HG02870 (cell line): ENCODE data around the gene TSPAN9.

Experiments
- ATAC-seq: cut with Tn5 transposase; IDR thresholded peaks from one replicate; pipeline ENCODE4 v1.9.1; 2021; ENCODE audit warnings: mild to moderate bottlenecking, moderate library complexity; ENCODE audit not compliant: unreplicated experiment

Gene TSPAN9

DNA sequence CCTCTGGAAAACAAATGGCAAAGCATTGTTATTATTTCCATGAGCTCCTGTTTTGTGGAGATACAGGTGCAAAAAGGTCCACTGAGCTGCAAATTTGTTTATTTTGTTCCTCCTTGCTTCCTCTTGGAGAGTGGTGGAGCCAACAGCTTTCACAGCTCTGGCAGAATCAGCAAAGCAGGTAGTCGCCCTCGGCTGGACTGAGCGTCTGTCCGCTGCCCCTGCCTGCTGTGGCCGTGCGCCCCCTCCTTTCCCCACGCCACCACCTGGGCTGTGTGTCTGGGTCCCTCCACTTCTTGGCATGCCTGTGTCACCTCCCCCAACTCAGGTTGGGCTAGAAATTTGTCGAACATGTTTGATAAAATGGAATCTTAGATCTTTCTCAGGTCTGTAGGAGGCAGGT is 188.2 kb downstream of the TSPAN9 start:
- ATAC-seq = no peak

DNA sequence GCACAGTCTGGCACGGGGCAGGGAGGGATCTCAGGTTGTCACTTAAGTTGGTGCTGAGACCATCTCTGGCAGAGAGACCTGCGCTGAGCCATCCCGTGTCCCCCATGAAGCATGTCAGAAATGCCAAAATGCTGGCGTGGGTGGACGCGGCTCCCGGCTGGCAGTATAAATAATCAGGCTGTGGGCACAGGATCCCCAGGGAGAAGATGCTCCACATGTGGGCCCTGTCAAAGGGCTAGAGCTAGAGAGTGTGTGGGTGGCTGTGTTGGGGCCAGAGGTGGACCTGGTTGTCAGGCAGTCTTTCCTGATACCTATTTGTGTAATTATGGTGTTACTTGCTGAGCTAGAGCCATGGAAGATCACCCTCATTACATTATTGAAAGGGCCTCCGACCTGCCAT is 189.5 kb downstream of the TSPAN9 start:
- no peak for ATAC-seq

DNA sequence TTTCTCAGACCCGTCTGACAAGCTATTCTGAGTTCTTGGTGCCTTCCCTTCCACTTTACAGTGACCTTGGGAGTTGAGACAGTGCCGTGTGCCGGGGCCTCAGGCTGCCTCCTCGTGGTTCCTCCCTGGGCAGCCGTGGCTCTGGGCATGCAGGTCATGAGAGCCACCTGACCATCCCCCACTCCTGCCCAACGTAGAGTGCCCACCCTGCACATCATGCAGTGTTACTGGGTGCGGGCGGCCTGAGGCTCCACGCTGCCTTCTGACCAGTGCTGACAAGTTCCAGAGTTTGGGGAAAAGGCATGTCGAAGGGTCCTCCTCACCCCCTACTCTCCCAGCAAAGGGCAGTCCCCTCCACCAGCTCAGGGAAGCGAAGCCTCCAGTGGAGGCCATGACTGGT is 190.5 kb downstream of the TSPAN9 start:
- no peak for ATAC-seq

DNA sequence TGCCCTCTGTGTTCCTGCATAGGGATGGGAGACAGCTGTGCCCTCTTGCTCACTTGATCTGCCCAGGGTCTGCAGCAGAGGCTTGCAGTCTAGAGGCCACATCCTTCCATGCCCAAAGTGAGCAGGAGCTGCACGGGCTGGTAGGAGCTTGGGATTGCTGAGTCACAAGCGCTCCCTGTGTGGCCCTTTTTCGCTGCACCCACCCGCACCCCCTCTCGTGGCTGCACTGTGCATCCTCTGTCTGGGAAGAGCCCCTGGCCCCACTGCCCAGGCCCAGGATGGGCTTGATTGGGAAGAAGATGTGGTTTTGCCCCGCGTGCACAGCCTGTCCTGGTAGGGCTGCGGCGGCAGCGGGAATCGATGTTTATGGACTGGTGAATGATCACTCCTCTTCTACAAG is 192.4 kb downstream of the TSPAN9 start:
- no peak for ATAC-seq

DNA sequence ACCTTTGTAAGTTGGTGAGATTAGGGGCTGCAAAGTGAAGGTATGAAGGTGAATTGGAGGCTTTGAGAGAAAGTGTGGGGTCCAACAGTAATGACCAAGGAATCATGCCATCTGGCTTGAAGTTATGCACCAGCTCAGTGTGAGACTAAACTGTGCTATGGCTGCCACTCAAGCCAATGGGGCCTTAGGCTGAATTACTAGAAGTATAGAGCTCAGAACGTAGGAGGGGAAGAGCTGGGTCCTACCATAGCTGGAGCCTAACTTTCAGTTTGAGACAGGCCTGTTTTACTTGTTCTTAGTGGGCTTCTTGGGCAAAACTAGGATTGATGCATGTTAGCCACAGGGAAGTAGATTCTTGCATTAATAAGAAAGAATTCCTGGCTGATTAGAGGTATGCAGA is 194.0 kb downstream of the TSPAN9 start:
- no peak for ATAC-seq

DNA sequence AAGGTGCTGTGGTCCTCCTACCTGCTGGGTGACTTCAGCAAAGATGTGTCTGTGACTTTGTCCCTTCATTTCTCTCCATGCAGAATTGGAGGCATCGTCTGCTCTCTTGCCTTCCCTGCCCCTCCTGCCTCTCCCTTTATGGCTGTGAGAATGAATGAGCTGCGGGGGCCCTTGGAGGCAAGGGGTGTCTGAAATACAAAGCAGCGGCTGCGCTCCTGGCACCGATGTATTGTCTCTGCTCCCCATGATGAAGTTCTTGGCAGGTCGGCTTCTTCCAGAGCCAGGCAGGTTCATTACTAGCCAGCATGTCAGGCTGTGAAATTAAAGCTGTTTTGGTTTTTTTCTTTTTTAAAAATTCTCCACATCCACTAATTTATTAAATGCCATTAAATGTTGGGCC is 194.5 kb downstream of the TSPAN9 start:
- ATAC-seq = no peak

DNA sequence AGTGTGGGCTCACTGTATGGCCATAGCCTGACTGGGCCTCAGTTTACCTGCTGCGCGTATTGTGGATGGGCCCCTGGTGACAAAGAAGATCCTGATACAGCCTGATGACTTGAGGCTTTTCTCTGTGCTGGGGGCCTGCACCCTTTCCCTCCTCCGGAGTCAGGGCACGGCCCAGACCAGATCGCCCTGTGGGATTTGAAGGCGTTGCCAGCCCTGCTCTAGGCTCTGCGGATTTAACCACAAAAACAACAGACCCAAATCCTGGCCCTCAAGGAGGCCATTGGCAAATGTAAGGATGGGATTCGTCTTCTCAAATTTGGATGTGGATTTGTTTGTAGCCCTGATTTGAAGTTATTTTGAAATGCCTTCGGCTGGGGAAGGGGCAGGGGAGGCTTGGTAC is 195.8 kb downstream of the TSPAN9 start:
- ATAC-seq = no peak

DNA sequence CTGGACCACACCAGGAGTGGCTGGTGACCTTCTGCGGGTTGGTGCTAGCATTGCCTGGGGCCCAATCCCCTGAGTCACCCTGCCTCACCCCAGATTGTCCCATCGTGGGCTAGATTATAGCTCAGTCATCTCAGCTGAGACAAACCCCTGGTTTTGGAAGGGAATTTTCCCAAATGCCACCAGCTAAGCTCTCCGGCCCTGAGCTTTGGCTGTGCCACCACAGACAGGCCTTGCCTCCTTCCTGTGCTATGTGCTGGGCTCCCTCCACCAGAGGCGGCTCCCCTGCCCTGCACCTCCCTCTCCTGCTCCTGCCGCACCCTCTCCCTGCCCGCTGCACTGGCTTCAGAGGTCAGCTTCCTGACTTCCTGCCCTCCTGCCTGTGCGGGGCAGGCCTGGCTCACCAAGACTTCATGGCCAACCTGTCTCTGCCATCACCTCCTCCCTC is 196.3 kb downstream of the TSPAN9 start:
- no peak for ATAC-seq

DNA sequence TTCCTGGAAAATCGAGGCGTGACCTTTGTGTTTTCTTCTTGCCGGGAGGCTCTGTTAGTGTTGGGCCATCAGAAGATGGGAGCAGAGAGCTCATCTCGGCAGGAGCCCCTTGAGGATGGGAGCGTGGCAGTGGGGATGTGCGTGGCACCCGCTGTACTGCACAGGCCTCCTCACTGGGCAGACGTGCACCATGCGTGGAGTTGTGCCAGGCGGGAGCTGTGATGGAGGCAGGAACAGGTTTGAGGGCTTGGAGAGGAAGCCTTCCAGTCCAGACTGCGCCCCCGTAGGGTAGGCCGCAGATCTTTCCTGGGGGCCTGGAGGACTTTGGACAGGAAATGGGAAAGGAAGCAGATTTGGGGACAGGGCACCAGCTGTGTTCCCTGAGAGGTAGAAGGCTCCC is 197.5 kb downstream of the TSPAN9 start:
- ATAC-seq = no peak

DNA sequence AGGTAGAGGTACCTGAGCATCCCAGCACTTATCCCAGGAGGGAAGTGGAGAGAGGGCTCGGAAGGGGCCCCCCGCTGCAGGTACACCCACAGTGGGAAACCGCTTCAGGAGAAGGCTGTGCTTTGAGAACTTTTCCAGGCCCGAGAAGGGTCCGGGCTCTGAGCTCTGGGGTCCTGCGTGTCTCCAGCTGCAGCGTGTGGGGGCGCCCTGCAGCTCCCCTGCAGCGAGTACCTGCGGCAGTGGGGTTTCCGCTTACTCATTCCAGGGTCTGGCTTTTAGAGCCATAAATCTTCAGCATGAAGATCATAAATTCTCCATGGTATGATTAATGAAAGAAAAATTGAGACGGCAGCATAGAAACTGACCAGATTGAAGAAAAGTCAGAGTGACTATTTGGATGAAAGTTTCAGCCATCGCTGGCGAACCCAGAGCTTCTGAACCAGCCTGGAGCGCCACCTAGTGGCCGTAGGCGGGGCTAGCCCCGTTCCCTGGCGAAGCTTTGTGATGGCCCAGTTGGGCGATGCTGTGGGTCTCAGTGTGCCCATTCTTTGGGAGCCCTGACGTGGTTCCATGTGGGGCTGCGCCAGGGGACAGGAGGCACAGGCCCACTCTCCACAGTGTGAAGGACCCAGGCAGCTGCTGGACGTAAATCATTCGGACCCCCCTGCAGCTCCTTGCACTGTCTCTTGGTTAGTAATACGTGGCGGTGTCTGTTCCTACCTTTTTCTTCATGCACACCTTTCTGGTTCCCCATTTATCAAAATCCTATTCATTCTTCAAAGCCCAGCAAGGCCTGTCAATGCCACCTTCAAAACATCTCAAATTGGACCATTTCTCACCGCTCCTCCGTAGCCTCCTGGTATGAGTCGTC is 198.2 kb downstream of the TSPAN9 start:
- no peak for ATAC-seq

DNA sequence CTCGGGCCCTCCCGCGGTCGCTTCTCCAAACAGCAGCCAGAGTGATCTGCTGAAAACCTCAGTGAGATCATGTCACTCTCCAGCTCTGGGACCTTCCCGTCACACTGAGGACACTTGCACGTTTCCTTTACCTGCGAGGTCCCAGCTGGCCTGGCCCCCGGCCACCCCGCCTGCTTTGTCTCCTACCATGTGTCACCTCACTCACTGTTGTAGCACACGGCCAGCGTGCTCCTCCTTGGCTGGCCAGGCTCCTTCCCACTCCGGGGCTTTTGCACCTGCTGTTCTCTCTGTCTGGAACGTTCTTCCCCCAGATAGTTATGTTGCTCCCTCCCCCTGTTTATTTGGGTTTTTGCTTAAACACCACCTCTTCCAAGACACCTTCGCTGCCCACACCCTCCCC is 199.0 kb downstream of the TSPAN9 start:
- no peak for ATAC-seq

DNA sequence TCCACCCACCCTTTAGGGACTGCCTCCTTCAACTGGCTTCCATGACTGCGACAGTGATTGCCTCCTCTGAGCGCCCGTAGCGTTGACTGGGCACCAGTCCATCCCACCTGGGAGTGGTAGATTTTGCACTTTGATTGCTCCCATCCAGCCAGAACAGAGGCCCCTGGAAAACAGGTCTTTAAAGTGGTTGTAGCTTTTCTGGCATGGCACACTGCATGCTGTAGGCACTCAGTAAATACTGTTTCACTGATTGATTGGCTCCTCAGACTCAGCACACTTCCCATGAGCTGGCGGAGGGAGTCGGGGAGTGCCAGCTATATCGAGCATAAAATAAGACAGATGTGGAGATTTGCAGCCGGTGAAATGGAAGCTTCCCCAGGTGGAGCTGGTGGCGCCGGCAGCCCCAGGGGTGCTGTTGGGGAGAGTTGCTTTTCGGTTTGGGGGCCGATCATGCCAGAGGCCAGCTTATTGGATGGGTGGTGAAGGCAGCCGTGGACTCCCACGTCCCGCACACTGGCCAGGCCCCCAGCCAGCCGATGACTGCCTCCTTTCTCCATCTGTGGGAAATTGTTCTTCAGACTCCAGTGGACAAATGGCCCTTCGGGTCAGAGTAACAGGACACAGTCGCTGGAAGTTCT is 200.2 kb downstream of the TSPAN9 start:
- ATAC-seq = no peak

DNA sequence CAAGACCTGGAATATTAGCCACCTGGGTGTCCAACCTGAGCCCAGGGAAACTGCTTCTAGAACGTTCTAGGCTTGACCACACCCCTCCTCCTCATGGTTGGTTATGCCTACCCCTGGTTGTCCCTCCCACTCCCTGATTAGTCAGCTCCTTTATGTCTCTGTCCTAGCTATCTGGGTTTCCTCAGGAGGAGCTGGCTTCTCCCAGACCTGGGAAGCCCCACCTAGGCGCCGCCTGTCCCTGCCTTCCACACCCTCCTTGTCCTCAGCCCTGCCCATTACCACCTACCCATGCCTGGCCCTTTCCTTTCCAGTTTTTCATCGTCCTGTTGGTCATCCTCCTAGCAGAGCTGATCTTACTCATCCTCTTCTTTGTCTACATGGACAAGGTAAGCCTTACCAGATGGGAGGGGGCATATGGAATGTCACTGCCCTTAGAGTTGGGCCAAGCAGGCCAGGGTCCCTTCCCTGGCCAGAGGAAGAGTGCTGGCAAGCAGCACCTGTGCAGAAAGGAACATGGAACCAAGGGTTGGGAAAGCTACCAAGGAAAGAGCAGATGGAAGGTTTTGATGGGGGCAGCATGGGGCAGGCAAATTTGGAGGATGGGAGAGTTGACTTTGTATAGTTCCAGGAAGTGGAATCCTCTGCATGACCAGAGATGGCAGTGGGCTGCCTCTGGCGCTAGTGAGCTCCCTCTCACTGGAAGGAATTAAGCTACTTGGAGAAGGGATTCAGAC is 201.7 kb downstream of the TSPAN9 start:
- no peak for ATAC-seq

DNA sequence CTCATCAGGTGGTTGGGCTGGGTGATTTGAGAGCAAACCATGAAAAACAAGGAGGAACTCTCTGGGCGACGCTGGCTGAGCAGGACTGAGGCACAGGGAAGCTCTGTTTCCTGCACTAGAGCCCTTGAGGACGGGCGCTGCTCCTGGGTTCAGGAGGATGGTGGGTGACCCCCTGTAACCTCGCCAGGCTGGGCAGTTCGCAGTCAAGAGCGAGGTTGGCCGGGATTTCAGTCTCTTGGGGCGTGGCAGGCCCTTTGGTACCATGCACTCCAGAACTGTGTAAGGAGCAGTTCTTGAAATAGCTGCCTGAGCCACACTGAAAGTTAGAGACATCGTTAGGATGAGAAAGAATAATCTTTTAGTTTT is 202.2 kb downstream of the TSPAN9 start:
- ATAC-seq = no peak

DNA sequence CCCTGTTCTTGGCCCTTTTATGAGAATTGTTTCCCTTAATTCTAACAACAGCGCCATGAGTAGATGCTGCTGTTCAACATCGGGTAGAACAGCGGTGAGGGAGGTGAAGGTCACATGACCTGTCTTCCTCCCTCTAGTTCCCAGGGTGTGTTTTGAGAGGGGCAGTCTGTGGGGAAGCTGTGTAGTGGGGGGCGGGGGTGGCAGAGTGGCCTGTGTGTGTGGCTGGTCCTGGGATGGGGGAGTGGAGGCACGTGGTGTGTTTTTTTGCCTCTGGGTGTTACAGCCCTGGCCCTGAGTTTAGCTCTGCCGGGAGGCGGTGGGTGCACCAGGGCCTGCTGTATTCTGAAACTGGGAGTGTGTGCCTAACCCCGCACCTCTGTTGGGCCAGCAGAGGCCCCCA is 202.7 kb downstream of the TSPAN9 start:
- no peak for ATAC-seq

DNA sequence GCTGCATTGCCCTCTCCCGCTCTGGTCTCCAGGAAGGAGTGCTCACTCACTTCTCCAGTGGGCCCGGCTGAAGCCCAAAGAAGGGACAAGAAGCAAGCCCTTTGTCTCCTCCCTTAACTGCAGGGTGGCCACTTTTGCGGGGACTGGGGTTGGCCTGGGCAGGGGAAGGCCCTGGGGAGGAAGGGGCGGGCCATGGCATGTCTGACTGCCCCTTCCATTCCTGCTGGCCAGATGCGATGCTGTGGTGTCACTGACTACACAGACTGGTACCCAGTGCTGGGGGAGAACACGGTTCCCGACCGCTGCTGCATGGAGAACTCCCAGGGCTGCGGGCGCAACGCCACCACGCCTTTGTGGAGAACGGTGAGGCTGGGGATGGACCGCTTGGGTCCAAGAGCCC is 203.8 kb downstream of the TSPAN9 start:
- ATAC-seq = no peak

DNA sequence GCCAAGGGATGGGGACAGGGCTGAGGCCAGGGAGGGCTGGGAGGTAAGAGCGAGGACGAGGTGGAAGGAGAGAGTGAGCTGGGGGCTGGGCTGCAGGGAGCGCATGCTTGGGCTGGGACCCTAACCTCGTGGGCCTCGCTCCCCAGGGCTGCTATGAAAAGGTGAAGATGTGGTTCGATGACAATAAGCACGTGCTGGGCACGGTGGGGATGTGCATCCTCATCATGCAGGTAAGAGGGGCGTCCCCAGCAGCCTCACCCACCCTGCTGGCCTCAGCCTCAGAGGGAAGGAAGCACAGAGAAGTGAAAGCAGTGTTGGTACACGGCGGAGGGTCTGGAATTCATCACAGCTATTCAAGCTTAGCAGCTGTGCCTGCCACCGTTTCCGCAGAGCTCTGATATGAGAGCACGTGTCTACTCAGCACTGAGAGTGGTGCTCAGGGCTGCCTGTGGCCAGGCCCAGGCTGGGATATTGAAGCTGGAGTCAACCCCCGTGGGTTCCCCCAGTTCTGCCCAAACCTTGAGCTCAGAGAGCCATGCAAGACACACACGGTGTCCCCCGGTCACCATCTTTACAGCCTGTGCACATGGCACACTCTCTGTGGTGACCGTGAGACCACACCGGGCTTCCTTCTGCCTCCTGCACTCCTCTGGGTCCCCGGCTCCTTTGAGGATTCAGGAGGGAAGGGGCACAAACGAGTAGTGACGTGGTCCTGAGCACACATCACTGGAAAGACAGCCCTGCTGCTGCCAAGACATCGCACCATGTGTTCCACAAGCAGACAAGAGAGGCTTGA is 204.6 kb downstream of the TSPAN9 start:
- no peak for ATAC-seq

DNA sequence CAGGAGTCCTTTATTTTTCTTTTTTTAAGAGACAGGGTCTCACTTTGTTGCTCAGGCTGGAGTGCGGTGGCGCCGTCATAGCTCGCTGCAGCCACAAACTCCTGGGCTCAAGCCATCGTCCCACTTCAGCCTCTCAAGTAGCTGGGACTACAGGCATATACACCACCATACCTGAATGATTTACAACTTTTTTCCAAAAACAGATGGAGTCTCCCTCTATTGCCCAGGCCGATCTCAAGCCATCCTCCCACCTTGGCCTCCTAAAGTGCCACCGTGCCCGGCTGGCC is 205.1 kb downstream of the TSPAN9 start:
- ATAC-seq = no peak

DNA sequence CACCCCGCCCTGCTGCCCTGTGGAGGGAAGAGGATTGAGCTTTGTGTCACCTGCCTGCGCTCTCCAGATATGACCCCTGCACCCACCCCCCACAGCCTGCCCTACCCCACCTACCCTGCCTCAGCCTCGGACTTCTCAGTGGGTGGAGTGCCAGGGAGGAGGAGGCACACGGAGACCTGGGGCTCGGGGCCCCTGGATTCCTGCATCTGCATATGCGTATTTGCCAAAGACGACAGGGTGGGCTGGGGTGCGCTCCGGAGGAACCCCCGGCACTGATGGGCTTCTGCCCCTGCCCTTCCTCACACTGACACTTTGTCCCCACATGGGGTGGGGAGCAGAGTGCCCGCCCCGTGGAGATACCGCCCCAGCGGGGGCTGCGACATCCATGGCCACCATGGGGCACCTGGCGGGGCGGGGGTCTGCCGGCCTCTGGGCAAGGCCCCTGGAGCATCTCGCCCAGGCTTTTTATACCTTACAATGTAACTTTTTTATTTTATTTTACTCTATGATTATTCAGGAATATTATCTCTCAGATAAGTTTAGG is 206.0 kb downstream of the TSPAN9 start:
- ATAC-seq = no peak

DNA sequence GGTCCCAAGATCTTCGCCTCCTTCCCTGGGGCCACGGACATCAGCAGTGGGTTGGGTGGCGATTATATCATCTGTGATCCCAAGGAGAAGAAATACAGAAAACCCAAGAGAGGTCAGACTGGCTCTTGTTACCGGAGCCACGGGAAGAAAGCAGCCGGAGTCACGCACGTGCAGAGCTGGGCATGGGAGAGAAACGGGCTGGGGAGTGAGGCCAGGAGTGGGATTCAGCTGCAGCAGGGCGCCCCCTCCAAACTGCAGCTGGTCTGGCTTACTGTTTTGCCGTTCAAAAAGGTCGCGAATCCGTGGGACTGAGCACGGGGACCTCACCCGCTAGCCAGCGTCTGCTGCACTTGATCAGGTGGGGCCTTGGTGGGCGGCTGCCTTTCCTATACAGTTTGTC is 207.2 kb downstream of the TSPAN9 start:
- ATAC-seq = no peak

DNA sequence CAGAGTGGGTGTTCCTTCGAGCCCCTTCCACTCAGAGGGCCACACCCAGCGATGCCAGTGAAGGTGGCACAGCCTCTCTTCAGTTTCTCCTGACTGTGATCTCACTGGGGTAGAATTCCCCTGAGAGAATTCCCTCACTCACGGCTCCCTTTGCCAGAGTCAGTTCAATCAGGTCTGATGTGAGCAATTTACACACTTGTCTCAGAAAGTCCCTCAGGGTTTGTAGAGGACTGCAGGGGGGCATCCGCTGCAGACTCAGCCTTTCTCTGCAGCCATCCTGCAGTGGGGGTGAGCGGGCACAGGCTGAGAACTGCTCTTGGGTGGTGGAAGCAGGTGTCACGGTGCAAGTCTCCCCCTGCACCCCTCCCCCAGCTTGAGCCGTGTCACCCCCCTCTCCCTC is 208.4 kb downstream of the TSPAN9 start:
- ATAC-seq = no peak
